ACC112 (cell line): ENCODE measurements around the gene PICALM.
"Not testable (repeated sequence)": the region's sequence is repeated elsewhere in the genome, so short reads cannot be mapped to it uniquely, and the experiment has no call there.

Source experiments
- H2AFZ ChIP-seq: fragments of 200-600 bp; sonication (generic); one replicate; pipeline ENCODE4 v1.6.0; 2017; ENCODE audit warnings: antibody characterized with exemption, low read length; ENCODE audit not compliant: unreplicated experiment
- H3K27ac ChIP-seq: fragments of 200-600 bp; sonication (generic); 2 replicates; pipeline ENCODE4 v1.5.1; 2014; ENCODE audit warnings: low read depth, mild to moderate bottlenecking, antibody characterized with exemption, low read length, moderate library complexity
- H3K27me3 ChIP-seq: fragments of 200-600 bp; sonication (generic); 2 replicates; pipeline ENCODE4 v1.6.1; 2014; ENCODE audit warnings: mild to moderate bottlenecking, antibody characterized with exemption, low read length, moderate library complexity, mixed read lengths; ENCODE audit not compliant: insufficient read depth
- H3K36me3 ChIP-seq: fragments of 200-600 bp; sonication (generic); 2 replicates; pipeline ENCODE4 v1.6.1; 2016; ENCODE audit warnings: mild to moderate bottlenecking, antibody characterized with exemption, low read length, moderate library complexity, mixed read lengths; ENCODE audit not compliant: insufficient read depth
- H3K4me1 ChIP-seq: fragments of 200-600 bp; sonication (generic); one replicate; pipeline ENCODE4 v1.6.1; 2016; ENCODE audit warnings: low read length, mixed read lengths; ENCODE audit not compliant: insufficient read depth, unreplicated experiment, control insufficient read depth
- H3K4me3 ChIP-seq: fragments of 200-600 bp; sonication (generic); 2 replicates; pipeline ENCODE4 v1.5.1; 2014; ENCODE audit warnings: mild to moderate bottlenecking, low read depth, low read length
- H3K79me2 ChIP-seq: fragments of 200-600 bp; sonication (generic); one replicate; pipeline ENCODE4 v1.6.0; 2016; ENCODE audit warnings: low read length; ENCODE audit not compliant: control insufficient read depth, unreplicated experiment, insufficient read depth

Gene PICALM

DNA sequence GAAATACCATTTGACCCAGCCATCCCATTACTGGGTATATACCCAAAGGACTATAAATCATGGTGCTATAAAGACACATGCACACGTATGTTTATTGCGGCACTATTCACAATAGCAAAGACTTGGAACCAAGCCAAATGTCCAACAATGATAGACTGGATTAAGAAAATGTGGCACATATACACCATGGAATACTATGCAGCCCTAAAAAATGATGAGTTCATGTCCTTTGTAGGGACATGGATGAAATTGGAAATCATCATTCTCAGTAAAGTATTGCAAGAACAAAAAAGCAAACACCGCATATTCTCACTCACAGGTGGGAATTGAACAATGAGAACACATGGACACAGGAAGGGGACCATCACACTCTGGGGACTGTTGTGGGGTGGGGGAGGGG is 37.1 kb upstream of the PICALM start:
- H3K27ac ChIP-seq, H3K27me3 ChIP-seq, H3K79me2 ChIP-seq, H2AFZ ChIP-seq, H3K4me3 ChIP-seq, H3K36me3 ChIP-seq: not testable (repeated sequence)
- peaks cover 14% of the 10 kb centered on the region for H3K4me1 ChIP-seq

DNA sequence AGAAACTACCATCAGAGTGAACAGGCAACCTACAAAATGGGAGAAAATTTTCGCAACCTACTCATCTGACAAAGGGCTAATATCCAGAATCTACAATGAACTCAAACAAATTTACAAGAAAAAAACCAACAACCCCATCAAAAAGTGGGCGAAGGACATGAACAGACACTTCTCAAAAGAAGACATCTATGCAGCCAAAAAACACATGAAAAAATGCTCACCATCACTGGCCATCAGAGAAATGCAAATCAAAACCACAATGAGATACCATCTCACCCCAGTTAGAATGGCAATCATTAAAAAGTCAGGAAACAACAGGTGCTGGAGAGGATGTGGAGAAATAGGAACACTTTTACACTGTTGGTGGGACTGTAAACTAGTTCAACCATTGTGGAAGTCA is 36.7 kb upstream of the PICALM start:
- H3K79me2 ChIP-seq, H3K27ac ChIP-seq, H3K27me3 ChIP-seq, H2AFZ ChIP-seq, H3K36me3 ChIP-seq, H3K4me3 ChIP-seq: not testable (repeated sequence)
- H3K4me1 ChIP-seq: peaks cover 14% of the 10 kb centered on the region

- Histone ChIP-seq H3K27ac (no peak overlapping the region), H3K4me3 (no peak overlapping the region), H3K79me2 (no peaks in the 10 kb centered on the region), H3K4me1 (peaks cover 14% of the 10 kb centered on the region), H3K36me3 (no peaks in the 10 kb centered on the region), H2AFZ (no peak overlapping the region), H3K27me3 (no peaks in the 10 kb centered on the region)
These were observed 34.9 kb upstream of the PICALM start for GRCh38 chr11:86103808-86104207.

- no peak overlapping the region for H3K4me3 ChIP-seq
- H2AFZ ChIP-seq: no peak overlapping the region
- peak overlapping the region; percentile 46 for H3K27ac ChIP-seq
- H3K27me3 ChIP-seq: no peaks in the 10 kb centered on the region
- no peaks in the 10 kb centered on the region for H3K79me2 ChIP-seq
- H3K36me3 ChIP-seq: no peaks in the 10 kb centered on the region
- peaks cover 14% of the 10 kb centered on the region for H3K4me1 ChIP-seq
These were observed 33.1 kb upstream of the PICALM start for GRCh38 chr11:86101941-86102407.

DNA sequence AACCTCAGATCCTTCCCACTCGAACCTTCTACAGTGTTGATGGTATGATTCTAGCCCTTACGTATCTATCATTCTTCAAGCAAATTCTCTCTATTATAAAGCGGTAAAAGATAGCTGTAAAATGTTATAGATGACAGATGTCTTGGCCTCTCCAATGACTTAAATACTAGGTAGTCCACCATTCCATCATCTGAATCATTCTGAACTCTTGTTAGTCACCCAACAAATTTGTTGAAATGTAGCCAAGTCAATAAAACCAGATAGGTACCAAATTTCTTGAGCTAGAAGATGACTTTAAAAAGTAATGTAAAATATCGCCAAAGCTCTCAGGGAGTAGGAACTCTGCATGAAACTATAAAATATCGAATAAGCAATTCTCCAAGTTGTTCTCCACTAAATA is 32.6 kb upstream of the PICALM start:
- Histone ChIP-seq H3K36me3 (no peaks in the 10 kb centered on the region), H3K79me2 (no peaks in the 10 kb centered on the region), H3K27me3 (no peaks in the 10 kb centered on the region), H2AFZ (no peak overlapping the region), H3K4me1 (peaks cover 14% of the 10 kb centered on the region), H3K4me3 (no peak overlapping the region), H3K27ac (peak overlapping the region; percentile 46)

DNA sequence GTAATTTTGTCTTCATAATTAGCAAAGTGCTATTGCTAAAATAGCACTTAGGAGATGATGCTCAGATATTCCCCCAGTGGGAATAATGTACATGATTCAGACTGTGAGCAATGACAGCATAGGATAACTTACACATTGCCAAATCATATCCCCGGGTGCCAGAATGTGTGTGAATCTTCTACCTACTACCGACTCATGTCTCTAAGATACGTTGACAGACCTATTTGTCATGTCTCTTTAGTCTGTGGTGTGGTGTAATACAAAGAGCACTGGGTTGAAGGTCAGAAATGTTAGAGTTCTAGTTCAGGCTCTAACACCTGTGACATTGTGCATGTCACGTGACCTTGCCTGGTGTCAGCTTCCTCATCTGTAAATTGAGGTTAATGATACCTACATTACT is 31.0 kb upstream of the PICALM start:
- H3K27me3 ChIP-seq: no peaks in the 10 kb centered on the region
- no peak overlapping the region for H2AFZ ChIP-seq
- H3K36me3 ChIP-seq: no peaks in the 10 kb centered on the region

GRCh38 chr11:86097980-86098379 is 29.1 kb upstream of the PICALM start:
- H3K79me2 ChIP-seq: no peaks in the 10 kb centered on the region
- H3K27ac ChIP-seq: no peak overlapping the region
- H3K27me3 ChIP-seq: no peaks in the 10 kb centered on the region
- peaks cover 14% of the 10 kb centered on the region for H3K4me1 ChIP-seq
- no peak overlapping the region for H3K4me3 ChIP-seq
- H3K36me3 ChIP-seq: no peaks in the 10 kb centered on the region
- no peak overlapping the region for H2AFZ ChIP-seq

More for the DNA sequence above, 31.0 kb upstream of the PICALM start:
- H3K4me1 ChIP-seq: peaks cover 14% of the 10 kb centered on the region
- H3K27ac ChIP-seq: no peak overlapping the region
- no peak overlapping the region for H3K4me3 ChIP-seq
- H3K79me2 ChIP-seq: no peaks in the 10 kb centered on the region

DNA sequence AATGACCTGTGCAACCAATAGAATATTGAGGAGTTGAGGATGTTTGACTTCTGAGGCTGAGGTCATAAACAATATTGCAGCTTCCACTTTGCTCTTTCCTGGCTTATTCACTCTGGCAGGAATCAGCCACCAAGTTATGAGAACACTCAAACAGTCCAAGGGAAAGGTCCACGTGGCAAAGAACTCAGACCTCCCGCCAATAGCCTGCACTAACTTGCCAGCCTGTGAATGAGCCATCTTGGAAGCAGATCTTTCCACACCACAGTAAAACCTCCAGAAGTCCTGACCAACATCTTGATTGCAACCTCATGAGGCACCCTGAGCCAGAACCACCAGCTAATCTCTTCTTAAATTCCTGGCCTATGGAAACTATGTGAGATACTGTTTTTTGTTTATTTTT is 22.7 kb upstream of the PICALM start:
- no peaks in the 10 kb centered on the region for H3K79me2 ChIP-seq
- peak overlapping the region; percentile 65 for H2AFZ ChIP-seq
- no peaks in the 10 kb centered on the region for H3K36me3 ChIP-seq
- H3K27ac ChIP-seq: peak overlapping the region; percentile 13; the same call in 1 of the 2 replicates
- peaks cover 10% of the 10 kb centered on the region for H3K4me1 ChIP-seq
- H3K4me3 ChIP-seq: no peak overlapping the region
- H3K27me3 ChIP-seq: no peaks in the 10 kb centered on the region

DNA sequence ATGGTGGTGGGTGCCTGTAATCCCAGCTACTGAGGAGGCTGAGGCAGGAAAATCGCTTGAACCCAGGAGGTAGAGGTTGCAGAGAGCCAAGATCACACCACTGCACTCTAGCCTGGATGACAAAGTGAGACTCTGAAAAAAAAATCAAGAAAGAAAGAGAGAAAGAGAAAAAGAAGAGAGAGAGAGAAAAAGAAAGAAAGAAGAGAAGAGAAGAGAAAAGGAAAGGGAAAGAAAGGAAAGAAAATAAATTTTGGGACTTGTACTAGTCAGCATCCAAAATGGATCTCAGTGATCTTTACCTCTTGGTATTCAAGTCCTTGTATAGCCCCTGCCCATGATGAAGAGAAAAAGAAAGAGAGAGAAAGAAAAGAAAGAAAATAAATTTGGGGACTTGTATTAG is 22.2 kb upstream of the PICALM start:
- no peaks in the 10 kb centered on the region for H3K79me2 ChIP-seq
- H3K36me3 ChIP-seq: no peaks in the 10 kb centered on the region
- H2AFZ ChIP-seq: peak overlapping the region; percentile 65
- peak overlapping the region; percentile 13; the same call in 1 of the 2 replicates for H3K27ac ChIP-seq
- H3K27me3 ChIP-seq: no peaks in the 10 kb centered on the region
- H3K4me1 ChIP-seq: peaks cover 10% of the 10 kb centered on the region
- H3K4me3 ChIP-seq: no peak overlapping the region

DNA sequence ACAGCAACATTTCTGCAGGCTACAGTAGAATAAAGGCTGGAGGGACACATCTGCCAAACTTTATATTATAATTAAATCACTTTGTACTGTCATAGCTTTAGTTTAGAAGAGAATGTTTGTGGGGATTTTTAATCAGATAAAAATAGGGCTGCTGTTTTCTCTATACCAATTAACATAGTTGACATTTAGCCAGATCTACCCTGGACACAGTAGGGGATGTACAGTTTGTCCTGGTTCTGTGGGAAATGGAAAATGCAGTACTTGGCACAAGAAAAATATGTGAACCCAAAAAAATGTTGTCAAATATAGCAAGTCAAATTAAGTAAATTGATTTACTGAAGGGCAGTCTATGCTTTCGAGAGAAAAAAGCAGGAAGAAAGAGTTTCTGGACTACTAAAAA is 20.8 kb upstream of the PICALM start:
- peaks cover 10% of the 10 kb centered on the region for H3K4me1 ChIP-seq
- H3K79me2 ChIP-seq: no peaks in the 10 kb centered on the region
- H3K4me3 ChIP-seq: no peak overlapping the region
- peak overlapping the region; percentile 12 for H2AFZ ChIP-seq
- no peaks in the 10 kb centered on the region for H3K27me3 ChIP-seq
- no peaks in the 10 kb centered on the region for H3K36me3 ChIP-seq
- H3K27ac ChIP-seq: peak overlapping the region; percentile 39; the same call in 1 of the 2 replicates

- H3K79me2 ChIP-seq, H3K4me3 ChIP-seq, H2AFZ ChIP-seq, H3K27me3 ChIP-seq, H3K36me3 ChIP-seq, H3K27ac ChIP-seq: not testable (repeated sequence)
- H3K4me1 ChIP-seq: peaks cover 10% of the 10 kb centered on the region
These were observed 18.8 kb upstream of the PICALM start for GRCh38 chr11:86087688-86088087.
